H1 (cell line): ENCODE measurements around the gene MAP3K14. TPM values are rescaled to one million over a fixed set of nuclear protein-coding genes. Genes with fewer than 3 reads are reported as not detected.
A peak's percentile ranks its signal among the peaks of the same experiment; 100 is the strongest.

ENCODE experiments used
- CTCF ChIA-PET: fragments of 300-600 bp; sonication (Branson Sonifier 250); formaldehyde crosslinking; loops from one replicate; lab custom pipeline; 2021; ENCODE audit not compliant: partially characterized antibody; lab: Charles Lee
- POLR2A ChIA-PET: fragments of 300-600 bp; sonication (Branson Sonifier 250); formaldehyde crosslinking; loops from one replicate; lab custom pipeline; 2021; ENCODE audit warnings: inconsistent platforms; ENCODE audit not compliant: partially characterized antibody; lab: Charles Lee
- DNase-seq, 2 experiments: peaks; one replicate each; pipeline versions ENCODE4 v3.0.0 to v3.0.0-alpha.2; 2010 to 2022; ENCODE audit warnings: low spot score in 2 of 2, low read depth in 1 of 2, mixed read lengths in 1 of 2
- FAIRE-seq: peaks from 2 replicates; lab custom pipeline; 2011; peaks lifted over from hg19 to GRCh38; lab: Jason Lieb, UNC
- H2AFZ ChIP-seq: 2 replicates; pipeline ENCODE4 v1.8.1; 2012; ENCODE audit warnings: low read length, inconsistent platforms
- H2AK5ac ChIP-seq: 2 replicates; pipeline ENCODE4 v1.6.1; 2013; ENCODE audit warnings: low read depth, low read length
- H2BK120ac ChIP-seq: replicated peaks from 2 replicates; pipeline ENCODE3; 2013; ENCODE audit warnings: low read depth, low read length, inconsistent platforms
- H2BK12ac ChIP-seq: 2 replicates; pipeline ENCODE4 v1.6.1; 2013; ENCODE audit warnings: low read depth, low read length
- H2BK15ac ChIP-seq: 2 replicates; pipeline ENCODE4 v1.6.1; 2013; ENCODE audit warnings: low read length
- H2BK20ac ChIP-seq: 2 replicates; pipeline ENCODE4 v1.6.1; 2013; ENCODE audit warnings: low read length
- H2BK5ac ChIP-seq: 2 replicates; pipeline ENCODE4 v1.6.1; 2013; ENCODE audit warnings: low read depth, low read length
- H3K14ac ChIP-seq: 2 replicates; pipeline ENCODE4 v1.6.1; 2013; ENCODE audit warnings: inconsistent platforms; ENCODE audit not compliant: insufficient read length
- H3K18ac ChIP-seq: 2 replicates; pipeline ENCODE4 v1.6.1; 2013; ENCODE audit warnings: low read length; ENCODE audit errors: extremely low read depth
- H3K23ac ChIP-seq: 2 replicates; pipeline ENCODE4 v1.6.1; 2013; ENCODE audit warnings: inconsistent platforms; ENCODE audit not compliant: insufficient read length
- H3K23me2 ChIP-seq: 2 replicates; pipeline ENCODE4 v1.6.1; 2013; ENCODE audit warnings: low read depth, low read length
- H3K27ac ChIP-seq: 2 replicates; pipeline ENCODE4 v1.6.1; 2011; ENCODE audit warnings: low read depth, low read length, inconsistent platforms
- H3K27me3 ChIP-seq, 4 experiments: replicated peaks in 1 of 4; 1 replicate in 1 of 4; 2 replicates in 3 of 4; pipeline versions ENCODE4 v1.6.1 to v1.8.1; 2011 to 2013; ENCODE audit warnings: low read length in 3 of 4, mild to moderate bottlenecking in 3 of 4, inconsistent platforms in 2 of 4, mixed read lengths in 2 of 4, moderate library complexity in 1 of 4; ENCODE audit not compliant: control insufficient read depth in 3 of 4, insufficient read depth in 3 of 4; ENCODE audit errors: extremely low read depth in 1 of 4
- H3K36me3 ChIP-seq, 4 experiments: 2 replicates each; pipeline versions ENCODE4 v1.6.1 to v1.8.1; 2011 to 2013; ENCODE audit warnings: mild to moderate bottlenecking in 4 of 4, low read length in 3 of 4, moderate library complexity in 2 of 4, control low read depth in 1 of 4, inconsistent platforms in 1 of 4; ENCODE audit not compliant: insufficient read depth in 4 of 4, control insufficient read depth in 2 of 4
- H3K4ac ChIP-seq: replicated peaks from 2 replicates; pipeline ENCODE3; 2013; ENCODE audit warnings: low read length, low read depth, mixed read lengths, inconsistent platforms; ENCODE audit not compliant: insufficient read length
- H3K4me1 ChIP-seq, 4 experiments: replicated peaks in 1 of 4; 1 replicate in 1 of 4; 2 replicates in 3 of 4; pipeline versions ENCODE4 v1.6.1 to v1.8.1; 2011 to 2013; ENCODE audit warnings: low read length in 3 of 4, inconsistent platforms in 2 of 4, mixed read lengths in 1 of 4; ENCODE audit not compliant: insufficient read depth in 4 of 4, control insufficient read depth in 3 of 4
- H3K4me2 ChIP-seq, 2 experiments: 2 replicates each; pipeline versions ENCODE4 v1.6.1 to v1.8.1; 2011 to 2013; ENCODE audit warnings: low read depth in 2 of 2, low read length in 2 of 2, control low read depth in 1 of 2, inconsistent platforms in 1 of 2, mild to moderate bottlenecking in 1 of 2; ENCODE audit not compliant: insufficient read depth in 1 of 2
- H3K4me3 ChIP-seq, 4 experiments: fragments of 200-600, 300-600 bp in 1 of 4; sonication (generic), shearing (Covaris generic), sonication (Bioruptor Twin) in 1 of 4; 2 replicates each; pipeline versions ENCODE4 v1.5.1 to v1.8.1; 2011 to 2016; ENCODE audit warnings: low read length in 4 of 4, low read depth in 3 of 4, control low read depth in 2 of 4, inconsistent platforms in 2 of 4, mild to moderate bottlenecking in 2 of 4, mixed read lengths in 1 of 4, moderate library complexity in 1 of 4; ENCODE audit not compliant: insufficient read depth in 2 of 4; ENCODE audit errors: extremely low read depth in 1 of 4
- H3K56ac ChIP-seq: replicated peaks from 2 replicates; pipeline ENCODE3; 2013; ENCODE audit warnings: low read depth, mild to moderate bottlenecking, mixed read lengths, low read length, inconsistent platforms; ENCODE audit not compliant: insufficient read length
- H3K79me1 ChIP-seq: 2 replicates; pipeline ENCODE4 v1.6.1; 2013; ENCODE audit warnings: low read depth, low read length, control low read depth
- H3K79me2 ChIP-seq, 2 experiments: 2 replicates each; pipeline versions ENCODE4 v1.6.1 to v1.8.1; 2012 to 2013; ENCODE audit warnings: low read length in 2 of 2, mild to moderate bottlenecking in 2 of 2, inconsistent platforms in 1 of 2; ENCODE audit not compliant: insufficient read depth in 2 of 2, control insufficient read depth in 1 of 2
- H3K9ac ChIP-seq, 4 experiments: replicated peaks in 1 of 4; 1 replicate in 1 of 4; 2 replicates in 3 of 4; pipeline versions ENCODE4 v1.6.1 to v1.8.1; 2011 to 2013; ENCODE audit warnings: low read depth in 3 of 4, low read length in 3 of 4, control low read depth in 2 of 4, mild to moderate bottlenecking in 2 of 4, moderate library complexity in 2 of 4, inconsistent platforms in 1 of 4; ENCODE audit errors: extremely low read depth in 1 of 4
- H3K9me3 ChIP-seq, 2 experiments: 2 replicates each; pipeline versions ENCODE4 v1.6.1 to v1.8.1; 2012 to 2013; ENCODE audit warnings: mild to moderate bottlenecking in 2 of 2, moderate library complexity in 2 of 2, control low read depth in 1 of 2, inconsistent platforms in 1 of 2, low read depth in 1 of 2, low read length in 1 of 2, mixed read lengths in 1 of 2; ENCODE audit not compliant: insufficient read depth in 2 of 2
- H4K20me1 ChIP-seq, 2 experiments: replicated peaks in 1 of 2; 2 replicates each; pipeline versions ENCODE3 to v1.8.1; 2011 to 2013; ENCODE audit warnings: inconsistent platforms in 2 of 2, low read length in 2 of 2, mild to moderate bottlenecking in 1 of 2; ENCODE audit not compliant: insufficient read depth in 2 of 2, control insufficient read depth in 1 of 2
- H4K5ac ChIP-seq: 2 replicates; pipeline ENCODE4 v1.6.1; 2013; ENCODE audit warnings: low read length, low read depth, mixed read lengths, inconsistent platforms; ENCODE audit not compliant: insufficient read length
- H4K8ac ChIP-seq: 2 replicates; pipeline ENCODE4 v1.8.0; 2013; ENCODE audit warnings: mild to moderate bottlenecking, moderate library complexity, low read length, inconsistent platforms; ENCODE audit not compliant: insufficient read depth; ENCODE audit errors: extremely low read depth
- H4K91ac ChIP-seq: replicated peaks from 2 replicates; pipeline ENCODE3; 2013; ENCODE audit warnings: low read length, mixed read lengths, inconsistent platforms; ENCODE audit not compliant: insufficient read length
- BCL11A ChIP-seq, 2 experiments: IDR thresholded peaks; one replicate each; pipeline ENCODE4 v1.6.1; 2011; ENCODE audit warnings: low read depth in 2 of 2, low read length in 2 of 2, mild to moderate bottlenecking in 2 of 2
- CBX8 ChIP-seq: fragments of 300-800, 300-1000 bp; sonication (generic); IDR thresholded peaks from 2 replicates; pipeline ENCODE4 v1.7.1; 2016; ENCODE audit warnings: low read depth, low read length, borderline replicate concordance
- FOSL1 ChIP-seq: IDR thresholded peaks from 2 replicates; pipeline ENCODE4 v1.6.1; 2011; ENCODE audit warnings: mild to moderate bottlenecking, low read depth, low read length, moderate library complexity; ENCODE audit not compliant: insufficient read depth
- GABPA ChIP-seq: IDR thresholded peaks from 2 replicates; pipeline ENCODE4 v1.6.1; 2011; ENCODE audit warnings: mild to moderate bottlenecking, low read length, moderate library complexity, borderline replicate concordance; ENCODE audit not compliant: insufficient read depth
- JUND ChIP-seq: IDR thresholded peaks from 2 replicates; pipeline ENCODE4 v1.6.1; 2011; ENCODE audit warnings: mild to moderate bottlenecking, improper control_type of control experiment, low read length
- KDM1A ChIP-seq: fragments of 200-600, 300-600 bp; sonication (generic); IDR thresholded peaks from 2 replicates; pipeline ENCODE4 v1.7.1; 2016; ENCODE audit warnings: mild to moderate bottlenecking, low read length, borderline replicate concordance
- MAFK ChIP-seq: IDR thresholded peaks from 2 replicates; pipeline ENCODE4 v1.6.1; 2012; ENCODE audit warnings: low read depth, mild to moderate bottlenecking, improper control_type of control experiment, low read length
- NRF1 ChIP-seq: IDR thresholded peaks from 2 replicates; pipeline ENCODE4 v1.6.1; 2011; ENCODE audit warnings: mild to moderate bottlenecking, low read depth, low read length, improper control_type of control experiment
- PHF8 ChIP-seq: fragments of 200-600 bp; sonication (generic); conservative IDR thresholded peaks from 2 replicates; pipeline ENCODE4 v1.7.1; 2012; ENCODE audit warnings: low read depth, mild to moderate bottlenecking, inconsistent platforms, low read length, moderate library complexity
- SIRT6 ChIP-seq: IDR thresholded peaks from one replicate; pipeline ENCODE4 v1.7.1; 2012; ENCODE audit warnings: low read length, inconsistent platforms
- TAF7 ChIP-seq: optimal IDR thresholded peaks from 2 replicates; pipeline ENCODE3; 2011; ENCODE audit warnings: low read depth, mild to moderate bottlenecking, inconsistent platforms, low read length, moderate library complexity, borderline replicate concordance
- TEAD4 ChIP-seq: IDR thresholded peaks from 2 replicates; pipeline ENCODE4 v1.6.1; 2012; ENCODE audit warnings: low read depth, low read length, inconsistent platforms, mixed read lengths
- WGBS, 2 experiments: shearing (Covaris generic) in 1 of 2; methylation state at CpG; one replicate each; pipeline versions ENCODE4 v1.1.6 to v1.1.7; 2013 to 2015; ENCODE audit warnings: low lambda C conversion rate in 2 of 2, mixed read lengths in 2 of 2, inconsistent platforms in 1 of 2, low coverage in 1 of 2, missing lambda C conversion rate in 1 of 2; ENCODE audit not compliant: insufficient replicate concordance in 2 of 2, insufficient coverage in 1 of 2, insufficient read length in 1 of 2; ENCODE audit errors: extremely low coverage in 1 of 2, missing lambda C conversion rate in 1 of 2; 5-methylcytosine and 5-hydroxymethylcytosine counted together
- polyA plus RNA-seq, 7 experiments: library from polyadenylated mRNA; depleted of rRNA in 3 of 7; stranded (reverse) in 5 of 7; unstranded in 2 of 7; fragments of >200 nt in 5 of 7; fragments of 200-250 nt in 2 of 7; gene quantifications; 1 replicate in 5 of 7; 2 replicates in 1 of 7; 4 replicates in 1 of 7; pipeline versions ENCODE4 v1.2.1 to v1.2.3, GENCODE V29; 2011 to 2013; ENCODE audit warnings: missing spikeins in 2 of 7, mixed read lengths in 2 of 7
- total RNA-seq: library from RNA; stranded (reverse); fragmentation: NEBNext Ultra II Directional; extraction: Animal tissue kit (Norgen Biotek cat#: 25700); gene quantifications from 2 replicates; pipeline ENCODE4 v1.2.1, GENCODE V29; 2021
- TF ChIP-seq, protein P1 (sequence below): IDR thresholded peaks from 2 replicates; pipeline ENCODE4 v1.6.1; 2012; ENCODE audit warnings: inconsistent platforms

The MAP3K14 gene
- total and polyA plus RNA-seq, 2 of the 8 experiments (the other 6 are each of a cell fraction or from before 2014, with no cell fraction given): 5.2 to 6.1 TPM

DNA sequence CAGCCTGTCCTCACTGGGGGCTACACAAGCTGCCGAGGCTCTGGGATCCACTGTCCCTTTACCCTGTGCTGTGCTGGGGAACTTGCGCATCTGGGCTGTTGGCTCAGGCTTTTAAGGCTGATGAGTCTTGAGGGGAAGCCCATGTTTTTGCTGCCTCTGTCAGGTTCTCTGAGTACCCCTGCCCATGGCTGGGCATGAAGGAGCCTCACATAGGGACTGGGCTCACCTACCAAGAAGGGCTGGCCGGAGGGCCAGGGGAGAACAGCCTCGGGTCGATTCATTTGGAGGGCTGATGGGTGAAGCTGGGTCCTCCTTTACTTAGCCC is 80.6 kb downstream of the MAP3K14 start:
- Histone ChIP-seq H2BK15ac (no peak overlapping the region; the same call in none of the 2 replicates), H4K5ac (no peak overlapping the region)
- WGBS, 2 experiments: 94% methylated on average over 5 of the region's 5 CpGs; no CpG with 5 or more reads in 1 of the 2 experiments
- no peak for TF ChIP-seq KDM1A
- TF ChIP-seq NRF1: no peak
- TF ChIP-seq TAF7: no peak
- no peak for TF ChIP-seq GABPA
- TF ChIP-seq CBX8: no peak
- no peak for TF ChIP-seq JUND
- TF ChIP-seq MAFK: no peak
- TF ChIP-seq, protein P1, sequence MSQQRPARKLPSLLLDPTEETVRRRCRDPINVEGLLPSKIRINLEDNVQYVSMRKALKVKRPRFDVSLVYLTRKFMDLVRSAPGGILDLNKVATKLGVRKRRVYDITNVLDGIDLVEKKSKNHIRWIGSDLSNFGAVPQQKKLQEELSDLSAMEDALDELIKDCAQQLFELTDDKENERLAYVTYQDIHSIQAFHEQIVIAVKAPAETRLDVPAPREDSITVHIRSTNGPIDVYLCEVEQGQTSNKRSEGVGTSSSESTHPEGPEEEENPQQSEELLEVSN: no peak
- no peak for TF ChIP-seq SIRT6
- TF ChIP-seq TEAD4: no peak
- TF ChIP-seq PHF8: no peak
- no peak for TF ChIP-seq FOSL1
- no peak for TF ChIP-seq BCL11A (IDR thresholded peaks at IDR 0.05; ENCODE audit: low read depth in 2 of 2, low read length in 2 of 2)

More for the DNA sequence above, 80.6 kb downstream of the MAP3K14 start:
- peak overlapping the region; percentile 20; the same call in 1 of the 2 replicates for H2BK12ac ChIP-seq
- ChIA-PET CTCF (interaction anchor here (0.6 to 22.1 kb wide), 32 partner anchors 14 to 191 kb away, joined by 3 to 362 read pairs (median 4); partner anchors contain the start of genes ACBD4, FMNL1 and HEXIM1), POLR2A (interaction anchor here (1.1 to 2.3 kb wide), 5 partner anchors 10 to 161 kb away, joined by 3 to 10 read pairs (median 7); partner anchors contain the start of gene HEXIM1)
- H3K14ac ChIP-seq: no peak overlapping the region
- no peak overlapping the region for H2BK120ac ChIP-seq
- H3K27me3 ChIP-seq: peaks cover 0 to 29% (median 18%) of the 10 kb centered on the region in 4 experiments; a peak in 6 of 7 replicates
- no peaks in the 10 kb centered on the region for H3K36me3 ChIP-seq
- H2AFZ ChIP-seq: no peak overlapping the region
- no peaks in the 10 kb centered on the region for H3K79me1 ChIP-seq
- H3K56ac ChIP-seq: no peak overlapping the region
- no peak overlapping the region for H4K91ac ChIP-seq
- peaks cover 0 to 3% of the 10 kb centered on the region in 2 experiments for H4K20me1 ChIP-seq
- H3K18ac ChIP-seq: peak overlapping the region; percentile 57; the same call in 1 of the 2 replicates
- DNase-seq (no peak), FAIRE-seq (no peak)
- H2BK5ac ChIP-seq: 0 out of 2 replicates have a peak overlapping the region, but pooled peaks have one; percentile 26
- H3K4me3 ChIP-seq: 0 out of 8 replicates have a peak overlapping the region, but pooled peaks of 1 of the 4 experiments have one; percentile 12
- H4K8ac ChIP-seq: no peak overlapping the region; the same call in 1 of the 2 replicates
- H3K79me2 ChIP-seq: no peaks in the 10 kb centered on the region
- no peak overlapping the region for H3K27ac ChIP-seq
- peak overlapping the region; percentile 7 to 36; a peak in 1 of 4 replicates for H3K4me2 ChIP-seq
- H3K9me3 ChIP-seq: no peaks in the 10 kb centered on the region
- H2BK20ac ChIP-seq: peak overlapping the region; percentile 22; the same call in 1 of the 2 replicates
- no peak overlapping the region for H2AK5ac ChIP-seq
- H3K9ac ChIP-seq: no peak overlapping the region
- no peak overlapping the region for H3K23ac ChIP-seq
- peaks cover 3 to 19% (median 15%) of the 10 kb centered on the region in 4 experiments for H3K4me1 ChIP-seq
- no peak overlapping the region for H3K4ac ChIP-seq
- H3K23me2 ChIP-seq: peaks cover 8% of the 10 kb centered on the region; the same call in 1 of the 2 replicates
